Mucosa of stomach (tissue), 1 donor: ENCODE data around the gene CSMD2.

Experiments used
- H3K27me3 ChIP-seq: one replicate; pipeline ENCODE4 v1.7.0; 2013; ENCODE audit warnings: mild to moderate bottlenecking, low read length; ENCODE audit not compliant: control insufficient read depth, insufficient read depth
- H3K36me3 ChIP-seq: one replicate; pipeline ENCODE4 v1.7.0; 2013; ENCODE audit warnings: low read length; ENCODE audit not compliant: control insufficient read depth, insufficient read depth
- H3K4me1 ChIP-seq: one replicate; pipeline ENCODE4 v1.7.0; 2013; ENCODE audit warnings: mild to moderate bottlenecking, low read length; ENCODE audit not compliant: control insufficient read depth, insufficient read depth
- H3K4me3 ChIP-seq: one replicate; pipeline ENCODE4 v1.7.0; 2013; ENCODE audit warnings: low read length
- H3K9ac ChIP-seq: one replicate; pipeline ENCODE4 v1.7.0; 2013; ENCODE audit warnings: mild to moderate bottlenecking, low read length, moderate library complexity
- H3K9me3 ChIP-seq: one replicate; pipeline ENCODE4 v1.7.0; 2013; ENCODE audit warnings: mild to moderate bottlenecking, low read length, moderate library complexity; ENCODE audit not compliant: control insufficient read depth
- donor health status: Pancreatic carcinoma.

The CSMD2 gene

DNA sequence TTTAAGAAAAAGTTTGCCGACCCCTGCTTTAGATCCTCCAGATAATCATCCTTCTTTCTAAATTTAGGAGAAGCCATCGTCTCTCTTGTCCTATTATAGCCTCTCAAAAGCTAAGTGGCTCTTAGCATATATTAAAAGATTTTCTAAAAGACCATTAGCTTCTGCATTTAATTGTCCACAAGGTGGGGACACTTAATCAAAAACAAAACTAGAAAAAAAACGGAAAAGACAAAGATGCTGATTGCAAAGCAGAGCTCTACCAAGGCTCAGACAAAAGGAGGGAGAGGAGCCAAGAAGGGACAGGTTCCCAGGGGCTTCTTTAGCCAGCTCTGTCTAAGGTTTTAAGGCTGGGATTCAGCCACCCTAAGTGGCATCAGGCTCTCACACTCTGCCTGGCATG, 429.4 kb downstream of the CSMD2 start:
- Histone ChIP-seq H3K9me3 (no peaks in the 10 kb centered on the region), H3K4me3 (no peak overlapping the region), H3K36me3 (no peaks in the 10 kb centered on the region), H3K4me1 (no peaks in the 10 kb centered on the region), H3K27me3 (no peaks in the 10 kb centered on the region), H3K9ac (no peak overlapping the region)

DNA sequence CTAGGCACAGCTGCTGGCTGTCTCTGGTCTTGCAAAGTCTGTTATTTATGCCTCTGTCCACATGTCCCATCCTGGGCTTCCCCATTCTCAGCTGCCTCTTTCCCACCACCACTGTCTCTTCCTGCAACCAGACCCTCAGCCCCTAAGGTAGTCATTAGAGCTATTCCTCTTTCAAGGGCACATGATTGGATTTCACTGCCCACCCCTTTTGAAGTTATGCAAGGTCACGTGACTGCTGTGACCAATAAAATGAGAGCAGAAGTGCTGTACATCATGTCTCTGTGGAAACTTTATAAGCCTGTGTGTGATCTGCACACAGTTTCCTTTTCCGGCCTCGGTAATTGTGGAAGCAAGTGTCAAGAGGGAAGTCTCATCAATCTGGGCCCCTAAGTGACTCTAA, 437.7 kb downstream of the CSMD2 start:
- no peak overlapping the region for H3K9ac ChIP-seq
- no peaks in the 10 kb centered on the region for H3K9me3 ChIP-seq
- no peaks in the 10 kb centered on the region for H3K36me3 ChIP-seq
- no peaks in the 10 kb centered on the region for H3K27me3 ChIP-seq
- H3K4me3 ChIP-seq, result no peak overlapping the region
- no peaks in the 10 kb centered on the region for H3K4me1 ChIP-seq

DNA sequence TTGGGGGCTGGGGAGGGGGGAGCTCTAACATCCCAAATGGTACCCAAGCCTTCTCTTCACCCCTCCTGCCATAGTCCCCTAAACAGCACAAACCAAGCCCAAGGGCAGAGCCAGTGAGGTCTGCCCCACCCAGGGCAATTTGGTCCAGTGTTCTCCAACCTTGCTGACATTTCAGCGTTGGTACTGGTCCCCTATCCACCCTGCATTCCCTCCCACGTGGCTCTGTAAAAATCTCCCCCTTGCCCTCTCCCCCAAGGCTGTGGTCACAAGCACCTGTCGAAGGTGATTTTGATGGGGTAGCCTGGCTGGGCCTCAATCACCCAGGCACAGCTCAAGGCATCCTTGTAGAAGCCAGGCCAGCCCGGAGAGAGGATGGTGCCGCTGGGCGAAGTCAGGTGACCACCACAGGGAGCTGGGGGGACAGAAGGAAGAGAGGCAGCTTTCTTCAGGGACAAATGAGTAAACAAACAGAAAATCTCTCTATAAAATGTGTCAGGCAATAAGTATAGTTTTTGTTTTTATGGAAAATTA, 438.7 kb downstream of the CSMD2 start:
- Histone ChIP-seq H3K36me3 (no peaks in the 10 kb centered on the region), H3K4me1 (no peaks in the 10 kb centered on the region), H3K4me3 (no peak overlapping the region), H3K9ac (no peak overlapping the region), H3K9me3 (no peaks in the 10 kb centered on the region), H3K27me3 (no peaks in the 10 kb centered on the region)

DNA sequence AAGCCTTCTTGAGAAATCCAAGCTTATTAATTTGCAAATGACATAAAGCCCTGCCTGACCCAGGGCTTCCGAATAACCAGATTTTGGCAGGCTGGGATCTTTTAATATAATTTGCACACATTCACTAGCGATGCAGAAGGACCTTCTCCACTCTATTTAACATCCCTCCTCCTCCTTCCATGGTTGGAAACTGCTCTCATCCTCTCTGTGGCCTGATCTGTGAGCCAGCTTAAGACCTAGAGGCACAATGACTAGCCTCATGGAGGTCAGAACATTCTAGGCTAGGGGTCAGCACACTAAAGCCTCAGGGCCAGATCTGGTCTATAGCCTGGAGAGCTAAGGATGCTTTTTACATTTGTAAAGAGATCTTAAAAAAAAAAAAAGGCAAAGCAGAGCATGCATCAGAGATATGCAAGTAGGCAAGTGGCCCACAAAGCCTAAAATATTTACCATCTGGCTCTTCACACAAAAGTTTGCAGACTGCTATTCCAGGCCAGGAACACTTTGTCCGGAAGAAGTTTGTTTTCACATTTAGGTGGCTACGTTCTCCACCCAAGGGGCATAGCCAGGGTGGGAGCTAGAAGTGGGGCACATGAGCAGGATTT, 439.4 kb downstream of the CSMD2 start:
- no peaks in the 10 kb centered on the region for H3K36me3 ChIP-seq
- no peaks in the 10 kb centered on the region for H3K27me3 ChIP-seq
- H3K4me1 ChIP-seq, result no peaks in the 10 kb centered on the region
- H3K9me3 ChIP-seq, result no peaks in the 10 kb centered on the region
- no peak overlapping the region for H3K4me3 ChIP-seq
- H3K9ac ChIP-seq, result no peak overlapping the region

DNA sequence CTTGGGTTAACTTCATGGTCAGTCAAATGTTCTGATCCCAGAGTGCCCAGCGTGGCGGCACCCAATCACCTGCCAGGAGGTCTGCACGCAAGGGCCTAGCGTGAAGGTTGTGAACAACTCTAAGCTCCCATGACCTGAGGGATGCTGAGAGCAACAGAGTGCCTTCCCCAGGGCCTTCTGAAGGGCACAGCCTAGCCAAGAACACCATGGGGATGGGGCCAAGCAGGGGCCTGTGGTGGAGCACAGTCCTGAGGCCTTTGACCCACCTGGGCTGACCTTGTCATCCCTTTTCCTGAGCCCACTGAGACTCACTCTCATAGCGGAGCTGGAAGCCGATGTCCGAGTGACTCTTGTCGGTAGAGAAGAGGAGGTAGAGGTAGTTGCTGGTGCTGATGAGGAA, 440.0 kb downstream of the CSMD2 start:
- no peaks in the 10 kb centered on the region for H3K36me3 ChIP-seq
- H3K4me3 ChIP-seq, result no peak overlapping the region
- no peaks in the 10 kb centered on the region for H3K27me3 ChIP-seq

DNA sequence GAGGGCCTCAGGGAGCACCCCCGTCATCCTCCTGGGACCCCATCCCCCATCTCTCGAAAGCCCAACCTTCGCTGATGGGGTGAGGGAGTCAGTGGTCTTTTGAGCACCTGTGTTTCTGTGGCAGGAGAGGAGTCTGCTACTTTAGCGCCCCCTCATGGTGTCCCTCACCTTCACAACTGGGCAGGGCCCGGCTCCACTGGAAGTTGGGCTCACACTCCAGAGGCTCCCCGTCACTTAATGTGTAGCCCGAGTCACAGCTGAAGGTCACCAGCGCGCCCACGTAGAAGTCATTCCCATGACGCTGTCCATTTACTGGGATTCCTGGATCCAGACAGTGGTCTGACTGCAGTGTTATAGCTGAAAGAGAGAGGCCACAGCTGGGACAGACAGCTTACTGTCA, 440.7 kb downstream of the CSMD2 start:
- H3K27me3 ChIP-seq, result no peaks in the 10 kb centered on the region
- H3K36me3 ChIP-seq, result no peaks in the 10 kb centered on the region
- H3K9me3 ChIP-seq, result no peaks in the 10 kb centered on the region
- H3K4me1 ChIP-seq, result no peaks in the 10 kb centered on the region
- H3K4me3 ChIP-seq, result no peak overlapping the region
- no peak overlapping the region for H3K9ac ChIP-seq

More for the DNA sequence above, 440.0 kb downstream of the CSMD2 start:
- no peak overlapping the region for H3K9ac ChIP-seq
- no peaks in the 10 kb centered on the region for H3K9me3 ChIP-seq
- no peaks in the 10 kb centered on the region for H3K4me1 ChIP-seq

DNA sequence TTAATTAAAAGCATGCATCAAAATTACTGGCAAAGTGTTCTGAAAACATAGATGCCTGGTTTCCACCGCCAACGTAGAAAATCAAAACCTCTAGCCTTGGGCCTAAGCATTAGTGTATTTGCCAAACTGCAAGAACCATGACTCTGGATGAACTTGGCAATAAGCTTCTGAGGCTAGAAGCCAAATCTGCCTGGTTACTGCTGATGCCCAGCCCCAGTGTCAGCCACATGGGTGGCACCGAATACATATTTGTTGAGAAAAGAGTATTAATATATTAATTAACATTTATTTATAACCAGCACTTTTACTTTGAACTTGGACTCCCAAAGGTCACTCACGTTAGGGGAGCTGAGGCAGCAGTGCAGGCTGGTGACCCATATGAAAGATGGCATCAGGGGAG, 441.8 kb downstream of the CSMD2 start:
- Histone ChIP-seq H3K9me3 (no peaks in the 10 kb centered on the region), H3K36me3 (no peaks in the 10 kb centered on the region), H3K4me3 (no peak overlapping the region), H3K4me1 (no peaks in the 10 kb centered on the region), H3K9ac (no peak overlapping the region), H3K27me3 (no peaks in the 10 kb centered on the region)

DNA sequence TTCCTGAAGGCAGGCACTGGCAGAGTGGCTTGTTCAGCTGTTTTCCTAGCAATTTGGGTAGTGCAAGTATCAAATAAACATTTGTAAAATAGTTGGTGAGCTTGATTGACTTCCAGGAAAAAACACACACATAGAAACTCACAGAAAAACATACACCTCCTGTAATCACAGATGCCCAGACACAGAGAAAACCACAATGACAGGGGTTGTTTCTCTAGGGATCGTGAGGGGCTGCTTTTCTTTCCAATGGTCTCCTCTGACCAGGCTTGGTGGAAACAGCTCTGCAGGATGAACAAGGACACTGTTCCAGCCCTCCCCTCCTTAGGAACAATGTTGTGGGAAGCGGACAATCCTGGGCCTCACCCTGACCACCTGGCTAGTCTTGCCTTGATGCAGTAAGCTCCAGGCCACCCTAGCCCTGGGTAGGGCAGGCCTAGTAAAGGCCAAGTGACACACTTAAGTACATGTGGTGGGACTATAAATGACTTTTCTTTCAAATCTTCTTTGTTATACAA, 443.7 kb downstream of the CSMD2 start:
- no peaks in the 10 kb centered on the region for H3K36me3 ChIP-seq
- H3K4me3 ChIP-seq, result no peak overlapping the region
- no peak overlapping the region for H3K9ac ChIP-seq
- H3K9me3 ChIP-seq, result no peaks in the 10 kb centered on the region
- H3K4me1 ChIP-seq, result no peaks in the 10 kb centered on the region
- H3K27me3 ChIP-seq, result no peaks in the 10 kb centered on the region

DNA sequence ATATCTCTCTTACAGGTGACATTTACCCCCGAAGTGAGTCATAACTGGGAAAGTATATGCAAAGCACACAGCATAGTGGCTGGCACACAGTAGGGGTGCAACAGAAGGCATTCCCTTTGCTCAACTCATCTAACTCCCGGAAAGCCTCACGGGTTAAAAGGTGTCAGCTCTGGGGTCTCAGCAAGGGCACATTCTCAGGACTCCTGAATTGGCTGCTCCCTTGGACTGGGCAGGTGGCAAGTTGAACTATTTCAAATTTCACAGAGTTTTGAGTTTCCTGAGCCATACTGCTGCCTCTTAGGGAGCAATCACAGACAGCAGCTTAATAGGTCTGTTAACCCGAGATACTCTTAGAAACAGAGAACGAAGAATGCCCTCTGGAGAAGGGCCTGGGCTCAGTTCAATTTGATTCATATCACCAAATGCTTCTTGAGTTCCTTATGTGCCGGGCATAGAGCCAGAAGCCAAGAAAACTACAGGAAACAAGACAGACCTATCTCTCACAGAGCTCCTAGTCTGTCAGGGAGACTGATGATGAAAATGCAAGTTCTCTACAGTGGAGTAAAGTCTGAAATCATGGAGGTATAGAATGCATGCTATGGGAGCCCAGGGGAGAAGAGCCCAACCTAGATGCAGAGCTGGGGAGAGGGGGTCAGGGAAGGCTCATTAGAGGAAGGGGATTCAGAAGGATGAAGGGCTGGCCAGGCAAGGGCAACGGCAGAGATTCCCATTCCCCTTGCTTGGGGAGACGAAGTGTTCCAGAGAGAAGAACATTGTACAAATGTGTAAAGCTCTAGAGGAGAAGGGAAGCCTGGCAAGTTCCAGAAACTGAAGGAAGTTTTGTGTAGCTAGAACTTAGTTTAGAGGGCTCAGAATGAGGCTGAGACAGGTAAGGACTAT, 445.0 kb downstream of the CSMD2 start:
- Histone ChIP-seq H3K4me3 (no peak overlapping the region), H3K4me1 (no peaks in the 10 kb centered on the region), H3K27me3 (no peaks in the 10 kb centered on the region), H3K36me3 (no peaks in the 10 kb centered on the region), H3K9ac (no peak overlapping the region), H3K9me3 (no peaks in the 10 kb centered on the region)

DNA sequence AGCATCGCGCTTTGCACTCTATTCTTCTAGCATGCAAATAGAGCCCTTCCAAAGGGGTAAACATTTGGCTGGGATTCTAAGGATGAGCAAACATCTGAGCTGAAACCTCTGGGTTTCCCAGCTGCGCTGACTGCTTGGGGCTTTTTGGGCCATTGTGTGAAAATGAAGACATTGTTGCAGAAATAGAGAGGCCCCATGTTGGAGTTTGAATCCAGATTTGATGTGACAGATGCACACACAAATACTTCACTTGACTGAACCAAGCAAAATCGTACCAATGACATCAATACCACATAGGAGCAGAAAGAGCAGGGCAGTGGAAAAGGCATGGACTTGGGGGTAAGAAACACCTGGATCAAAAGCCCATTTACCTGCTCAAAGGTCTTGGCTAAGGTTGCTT, 445.7 kb downstream of the CSMD2 start:
- H3K36me3 ChIP-seq, result no peaks in the 10 kb centered on the region
- H3K4me1 ChIP-seq, result no peaks in the 10 kb centered on the region
- H3K9ac ChIP-seq, result no peak overlapping the region
- no peak overlapping the region for H3K4me3 ChIP-seq
- no peaks in the 10 kb centered on the region for H3K9me3 ChIP-seq
- no peaks in the 10 kb centered on the region for H3K27me3 ChIP-seq

DNA sequence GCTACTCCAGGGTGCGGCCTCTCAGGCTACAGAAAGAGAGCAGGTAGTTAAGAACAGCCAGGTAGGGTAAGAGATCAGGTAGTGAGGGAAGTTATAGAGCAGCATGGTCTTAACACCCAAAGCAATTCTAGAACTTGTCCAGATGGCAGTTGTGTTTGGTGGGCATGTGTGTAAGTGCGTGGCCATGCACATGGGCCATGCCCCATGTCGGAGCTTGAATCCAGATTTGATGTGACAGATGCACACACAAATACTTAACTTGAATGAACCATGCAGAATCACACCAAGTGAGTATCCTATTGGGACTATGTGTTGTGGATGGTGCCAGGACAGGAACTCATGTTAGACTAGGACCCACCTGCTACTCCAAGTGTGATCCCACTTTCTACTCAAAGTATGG, 446.8 kb downstream of the CSMD2 start:
- Histone ChIP-seq H3K9ac (no peak overlapping the region), H3K4me1 (no peaks in the 10 kb centered on the region), H3K4me3 (no peak overlapping the region), H3K9me3 (no peaks in the 10 kb centered on the region), H3K36me3 (no peaks in the 10 kb centered on the region), H3K27me3 (no peaks in the 10 kb centered on the region)

DNA sequence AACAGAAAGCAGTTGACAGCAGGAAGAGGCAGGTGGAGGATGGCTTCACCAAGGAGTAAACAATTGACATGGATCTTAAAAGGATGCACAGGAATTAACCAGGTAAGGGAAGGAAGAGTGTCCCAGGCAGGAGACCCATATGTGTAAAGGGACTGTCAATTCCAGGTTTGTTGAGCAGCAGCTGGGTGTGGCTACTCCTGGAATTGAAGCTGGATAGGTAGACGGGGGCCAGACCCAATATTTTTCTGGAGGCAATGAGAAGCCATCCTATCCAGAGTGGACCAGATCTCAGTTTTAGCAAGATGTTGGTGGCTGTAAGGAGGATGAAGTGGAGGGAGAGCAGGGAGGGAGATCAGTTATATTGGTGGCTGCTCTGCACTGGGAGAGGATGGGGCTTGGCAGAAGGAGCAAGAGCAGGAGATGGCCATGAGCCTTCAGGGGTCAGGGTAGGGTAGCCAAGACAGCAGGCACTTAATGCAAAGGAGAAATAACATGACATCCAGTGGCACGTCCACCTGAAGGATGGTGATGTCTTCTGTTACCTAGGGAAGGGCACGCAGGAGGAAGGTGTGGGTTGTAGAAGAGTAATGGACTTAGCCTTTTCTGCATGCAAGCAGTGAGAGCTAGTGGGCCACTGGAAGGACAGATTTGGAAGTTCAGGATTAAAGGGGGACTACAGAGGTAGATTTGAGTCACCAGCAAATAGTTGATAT, 447.9 kb downstream of the CSMD2 start:
- Histone ChIP-seq H3K27me3 (no peaks in the 10 kb centered on the region), H3K4me1 (no peaks in the 10 kb centered on the region), H3K9me3 (no peaks in the 10 kb centered on the region), H3K36me3 (no peaks in the 10 kb centered on the region), H3K4me3 (no peak overlapping the region), H3K9ac (no peak overlapping the region)
